H1 (cell line): ENCODE data around the gene ZSWIM7.

Experiments used
- CTCF ChIP-seq, 3 experiments: IDR thresholded peaks; 1 replicate in 2 of 3; 2 replicates in 1 of 3; pipeline versions ENCODE4 v1.5.1 to v1.6.1; 2011; ENCODE audit warnings: low read length in 3 of 3, mild to moderate bottlenecking in 3 of 3, inconsistent platforms in 2 of 3, low read depth in 1 of 3, moderate library complexity in 1 of 3; ENCODE audit not compliant: insufficient read depth in 1 of 3; ENCODE audit errors: control extremely low read depth in 1 of 3
- RAD21 ChIP-seq, 2 experiments: IDR thresholded peaks in 1 of 2; conservative IDR thresholded peaks in 1 of 2; 2 replicates each; pipeline ENCODE4 v1.6.1; 2011; ENCODE audit warnings: low read depth in 2 of 2, low read length in 2 of 2, improper control_type of control experiment in 1 of 2, inconsistent platforms in 1 of 2, mild to moderate bottlenecking in 1 of 2, moderate library complexity in 1 of 2
- RBBP5 ChIP-seq: IDR thresholded peaks from 2 replicates; pipeline ENCODE4 v1.7.1; 2012; ENCODE audit warnings: low read depth, mild to moderate bottlenecking, inconsistent platforms, low read length, moderate library complexity, borderline replicate concordance
- TAF1 ChIP-seq: IDR thresholded peaks from 2 replicates; pipeline ENCODE4 v1.6.1; 2011; ENCODE audit warnings: mild to moderate bottlenecking, low read depth, low read length
- TF ChIP-seq, protein P1 (sequence below): IDR thresholded peaks from 2 replicates; pipeline ENCODE4 v1.6.1; 2012; ENCODE audit warnings: inconsistent platforms

DNA sequence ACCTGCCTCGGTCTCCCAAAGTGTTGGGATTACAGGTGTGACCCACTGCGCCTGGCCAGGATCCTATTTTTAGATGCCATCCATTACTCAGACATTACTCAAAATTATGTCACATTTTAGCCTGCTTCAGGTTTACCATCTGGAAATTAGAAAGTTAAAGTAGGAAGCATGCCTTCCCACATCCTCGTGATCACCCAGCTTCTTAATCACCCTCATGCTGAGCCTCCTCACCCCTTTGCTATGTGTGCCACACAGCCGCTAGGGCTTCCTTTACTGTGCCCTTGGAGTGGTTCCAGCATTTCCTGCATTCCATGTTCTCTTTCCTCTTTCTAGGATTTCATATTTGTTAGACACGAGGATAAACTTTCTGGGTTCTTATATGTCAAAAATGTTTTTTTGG lies 45.3 kb downstream of the ZSWIM7 start:
- TF ChIP-seq TAF1, result no peak
- TF ChIP-seq, protein P1, sequence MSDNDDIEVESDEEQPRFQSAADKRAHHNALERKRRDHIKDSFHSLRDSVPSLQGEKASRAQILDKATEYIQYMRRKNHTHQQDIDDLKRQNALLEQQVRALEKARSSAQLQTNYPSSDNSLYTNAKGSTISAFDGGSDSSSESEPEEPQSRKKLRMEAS, result no peak
- no peak for TF ChIP-seq CTCF (IDR thresholded peaks at IDR 0.05; ENCODE audit: control extremely low read depth in 1 of 3, insufficient read depth in 1 of 3, low read depth in 1 of 3, low read length in 3 of 3)
- TF ChIP-seq RBBP5, result no peak
- TF ChIP-seq RAD21 (IDR thresholded peaks at IDR 0.05 in 1 of 2, conservative IDR thresholded peaks at IDR 0.05 in 1 of 2; ENCODE audit: low read depth in 2 of 2, low read length in 2 of 2), result no peak
